ENCODE data around the gene ZNF341.

GRCh38 chr20:33825340-33826269, 93.8 kb downstream of the ZNF341 start:
- TF ChIP-seq USF2 (IDR thresholded peaks at IDR 0.05; ENCODE audit: low read length) (no peak), CTCF (IDR thresholded peaks at IDR 0.05; ENCODE audit: control extremely low read depth in 1 of 3, insufficient read depth in 1 of 3, low read depth in 1 of 3, low read length in 3 of 3) (no peak), POU5F1 (IDR thresholded peaks at IDR 0.05; ENCODE audit: low read depth, low read length) (no peak), CREB1 (IDR thresholded peaks at IDR 0.05) (no peak), CEBPB (IDR thresholded peaks at IDR 0.05; ENCODE audit: low read depth, low read length) (no peak), BRCA1 (IDR thresholded peaks at IDR 0.05; ENCODE audit: low read depth, low read length) (no peak), SP1 (IDR thresholded peaks at IDR 0.05; ENCODE audit: low read depth, low read length) (no peak), POLR2AphosphoS5 (IDR thresholded peaks at IDR 0.05; ENCODE audit: low read depth, low read length) (no peak), EZH2 (IDR thresholded peaks at IDR 0.05; ENCODE audit: low read depth, low read length, severe bottlenecking) (no peak), ASH2L (IDR thresholded peaks at IDR 0.05; ENCODE audit: low read length) (no peak), SP2 (IDR thresholded peaks at IDR 0.05; ENCODE audit: low read length) (no peak), POLR2A (IDR thresholded peaks at IDR 0.05; ENCODE audit: control extremely low read depth in 1 of 2, low read depth in 2 of 2, low read length in 2 of 2) (no peak)

Data from H1 (cell line).